GM12892 (cell line): Measurements from ENCODE around the gene NOTCH2.
"Not testable (repeated sequence)": the region's sequence is repeated elsewhere in the genome, so short reads cannot be mapped to it uniquely, and the experiment has no call there.

Experiments
- DNase-seq: peaks from one replicate; pipeline ENCODE4 v3.0.0; 2011; ENCODE audit not compliant: insufficient read length
- FAIRE-seq: peaks from 2 replicates; lab custom pipeline; 2011; peaks lifted over from hg19 to GRCh38; lab: Jason Lieb, UNC
- POLR2A ChIP-seq: IDR thresholded peaks from 2 replicates; pipeline ENCODE4 v1.6.1; 2011; ENCODE audit warnings: low read depth, low read length, control low read depth
- POLR2AphosphoS5 ChIP-seq: IDR thresholded peaks from 2 replicates; pipeline ENCODE4 v1.6.1; 2011; ENCODE audit warnings: low read depth, low read length, control low read depth
- TAF1 ChIP-seq: IDR thresholded peaks from 2 replicates; pipeline ENCODE4 v1.6.1; 2011; ENCODE audit warnings: low read depth, mild to moderate bottlenecking, control low read depth, low read length, borderline replicate concordance

Gene NOTCH2

GRCh38 chr1:119987112-119987511, 82.3 kb downstream of the NOTCH2 start:
- TF ChIP-seq POLR2AphosphoS5: no peak
- TF ChIP-seq POLR2A: no peak
- no peak for FAIRE-seq
- no peak for DNase-seq

- DNase-seq (no peak), FAIRE-seq (no peak)
- TF ChIP-seq TAF1 (no peak), POLR2AphosphoS5 (no peak), POLR2A (no peak)
Measured at GRCh38 chr1:119986007-119986497, 83.4 kb downstream of the NOTCH2 start.

- FAIRE-seq (no peak), DNase-seq (no peak)
- TF ChIP-seq POLR2A (no peak), POLR2AphosphoS5 (no peak), TAF1 (no peak)
Measured at GRCh38 chr1:119984771-119985170, 84.7 kb downstream of the NOTCH2 start.

GRCh38 chr1:119981986-119982815, 87.3 kb downstream of the NOTCH2 start:
- FAIRE-seq (no peak), DNase-seq (no peak)
- no peak for TF ChIP-seq TAF1
- no peak for TF ChIP-seq POLR2A
- no peak for TF ChIP-seq POLR2AphosphoS5

- TF ChIP-seq TAF1 (no peak), POLR2A (no peak), POLR2AphosphoS5 (no peak)
- FAIRE-seq: no peak
- DNase-seq: no peak
Measured at GRCh38 chr1:119981496-119981895, 88.0 kb downstream of the NOTCH2 start.

GRCh38 chr1:119978018-119978505, 91.4 kb downstream of the NOTCH2 start:
- no peak for DNase-seq
- FAIRE-seq: no peak
- TF ChIP-seq TAF1 (no peak), POLR2AphosphoS5 (no peak), POLR2A (no peak)

- not testable (repeated sequence) for DNase-seq, FAIRE-seq
Measured at GRCh38 chr1:119977113-119977736, 92.2 kb downstream of the NOTCH2 start.

GRCh38 chr1:119975582-119976254, 93.7 kb downstream of the NOTCH2 start:
- not testable (repeated sequence) for FAIRE-seq, DNase-seq

- TF ChIP-seq POLR2AphosphoS5 (no peak), TAF1 (no peak), POLR2A (no peak)
- no peak for FAIRE-seq
- DNase-seq: no peak
Measured at GRCh38 chr1:119975006-119975405, 94.5 kb downstream of the NOTCH2 start.

GRCh38 chr1:119974013-119974412, 95.4 kb downstream of the NOTCH2 start:
- no peak for DNase-seq
- FAIRE-seq: no peak
- no peak for TF ChIP-seq TAF1
- TF ChIP-seq POLR2AphosphoS5: no peak
- TF ChIP-seq POLR2A: no peak

- TF ChIP-seq POLR2AphosphoS5 (no peak), TAF1 (no peak), POLR2A (no peak)
- FAIRE-seq: no peak
Measured at GRCh38 chr1:119971710-119972570, 97.5 kb downstream of the NOTCH2 start.

More at GRCh38 chr1:119971710-119972570, 97.5 kb downstream of the NOTCH2 start:
- no peak for DNase-seq
